Measurements from ENCODE around the gene TAB3. TPM values are rescaled to one million over a fixed set of nuclear protein-coding genes. Genes with fewer than 3 reads are reported as not detected.

TAB3 gene
- total and polyA plus RNA-seq, 2 of the 4 experiments (the other 2 are of a cell fraction): 4.7 to 6.4 TPM

DNA sequence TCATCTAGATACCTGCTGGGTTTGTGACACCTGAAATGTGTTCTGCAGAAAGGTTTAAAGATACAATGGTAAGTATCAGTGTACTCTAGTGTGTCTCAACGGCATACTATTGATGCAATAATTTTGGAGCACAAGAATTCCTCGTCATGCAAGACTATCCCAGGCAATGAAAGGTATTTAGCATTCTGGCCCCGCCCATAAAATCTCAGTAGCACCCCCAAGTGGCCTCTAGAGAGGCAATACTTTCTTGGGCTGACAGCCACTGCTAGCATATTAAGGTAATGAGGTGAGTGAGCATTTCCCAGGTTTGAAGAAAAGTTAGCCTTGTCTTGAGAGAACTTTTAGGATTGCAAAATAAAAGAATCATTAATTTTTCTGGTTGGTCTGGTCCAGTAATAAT lies 24.0 kb downstream of the TAB3 start:
- H3K4me3 ChIP-seq (ENCODE audit: insufficient read depth, low read depth, low read length): no peak overlapping the region
- no peaks in the 10 kb centered on the region for H3K79me1 ChIP-seq (ENCODE audit: low read depth in 1 of 2, low read length in 2 of 2)
- H3K27me3 ChIP-seq (ENCODE audit: control insufficient read depth, insufficient read depth, low read length): no peaks in the 10 kb centered on the region
- H3K23ac ChIP-seq (ENCODE audit: low read depth, low read length): no peak overlapping the region
- no CpG with 5 or more reads among the region's 3 CpGs for WGBS, 2 experiments (ENCODE audit: extremely low coverage in 2 of 2, insufficient read length in 1 of 2)
- H4K5ac ChIP-seq (ENCODE audit: low read depth, low read length): 0 out of 2 replicates have a peak overlapping the region, but pooled peaks have one; percentile 31
- H2AFZ ChIP-seq (replicated peaks; ENCODE audit: low read length, poor library complexity): no peak overlapping the region
- H2BK5ac ChIP-seq (ENCODE audit: low read depth, low read length, poor library complexity, severe bottlenecking): no peak overlapping the region
- TF ChIP-seq CHD1 (IDR thresholded peaks at IDR 0.05; ENCODE audit: low read depth, low read length) (no peak), CTCF (conservative IDR thresholded peaks at IDR 0.05; ENCODE audit: low read depth, low read length) (0 out of 2 replicates have a peak, but pooled peaks have one; percentile 10)
- POLR2A ChIA-PET (ENCODE audit: unreplicated experiment): interaction anchor here (0.5 to 0.6 kb wide), 2 partner anchors 32 to 1980 kb away, joined by 3 to 13 read pairs; no protein-coding TSS in a partner anchor
- H4K20me1 ChIP-seq (ENCODE audit: insufficient read depth, low read length): no peaks in the 10 kb centered on the region
- no peak overlapping the region for H4K8ac ChIP-seq (ENCODE audit: low read depth in 2 of 2, low read length in 2 of 2)
- H3K4me1 ChIP-seq (ENCODE audit: control insufficient read depth, insufficient read depth, low read length): peaks cover 2% of the 10 kb centered on the region; the same call in 1 of the 2 replicates
- H3K9me1 ChIP-seq (ENCODE audit: insufficient read depth, low read length): no peaks in the 10 kb centered on the region
- BruUV-seq (replicated peaks): no TSS peak
- H3K4me2 ChIP-seq (ENCODE audit: low read depth, low read length): no peak overlapping the region
- H3K56ac ChIP-seq (ENCODE audit: extremely low read depth, insufficient read depth, low read length): no peak overlapping the region
- H3K9me3 ChIP-seq (ENCODE audit: control insufficient read depth, insufficient read depth, low read length): no peaks in the 10 kb centered on the region
- H3K9ac ChIP-seq (ENCODE audit: low read depth, low read length): no peak overlapping the region
- dilution Hi-C loops (cut with HindIII; ENCODE audit: low sequenced_read_pairs, unreplicated experiment): no loop called here
- no peaks in the 10 kb centered on the region for H3K36me3 ChIP-seq (ENCODE audit: control insufficient read depth, insufficient read depth, low read length)
- DNase-seq (no peak), ATAC-seq (ENCODE audit: low read depth) (no peak)
- no peak overlapping the region for H2BK20ac ChIP-seq (ENCODE audit: low read depth, low read length)
- H3K27ac ChIP-seq (ENCODE audit: insufficient read depth, low read length): no peak overlapping the region
- H3K18ac ChIP-seq (ENCODE audit: low read depth, low read length): no peak overlapping the region
- no peak overlapping the region for H2AK5ac ChIP-seq (ENCODE audit: low read depth, low read length)
- H3K4ac ChIP-seq (ENCODE audit: low read depth, low read length): no peak overlapping the region
- intact Hi-C loops (cut with micrococcal nuclease): no loop called here
- in situ Hi-C loops (cut with MboI; ENCODE audit: low sequenced_read_pairs): no loop called here
- no peak overlapping the region for H2BK15ac ChIP-seq (ENCODE audit: low read depth, low read length)
- CTCF ChIA-PET: interaction anchor here (1.4 kb wide), 1 partner anchor 11 kb away, joined by 4 read pairs; no protein-coding TSS in a partner anchor
- no peak overlapping the region for H4K91ac ChIP-seq (ENCODE audit: insufficient read depth, low read depth, low read length)
- no peak overlapping the region for H3K14ac ChIP-seq (replicated peaks; ENCODE audit: low read depth, low read length)
- H2AK9ac ChIP-seq (replicated peaks; ENCODE audit: low read depth, low read length, poor library complexity): no peak overlapping the region
- no peak overlapping the region for H2BK120ac ChIP-seq (ENCODE audit: low read depth, low read length)

Data from IMR-90 (cell line).